Activated effector memory CD4-positive, alpha-beta T cell treated with anti-CD3 and anti-CD28 coated beads, Interleukin-2, amount 50 U/mL, for 16 hours (primary cell): ENCODE data around the gene DCBLD1.
"Not testable (repeated sequence)": the region's sequence is repeated elsewhere in the genome, so short reads cannot be mapped to it uniquely, and the experiment has no call there.

Source experiments
- DNase-seq: peaks from one replicate; pipeline ENCODE4 v3.0.0-alpha.2; 2020

DCBLD1 gene

GRCh38 chr6:117503211-117503610 is 20.7 kb downstream of the DCBLD1 start:
- no peak for DNase-seq

GRCh38 chr6:117504478-117505144 is 22.1 kb downstream of the DCBLD1 start:
- no peak for DNase-seq

- no peak for DNase-seq
Measured at GRCh38 chr6:117505311-117505710, 22.8 kb downstream of the DCBLD1 start.

GRCh38 chr6:117506180-117506835 is 23.8 kb downstream of the DCBLD1 start:
- no peak for DNase-seq

GRCh38 chr6:117506907-117507306 is 24.4 kb downstream of the DCBLD1 start:
- DNase-seq = no peak

- DNase-seq = no peak
Measured at GRCh38 chr6:117508450-117508971, 26.0 kb downstream of the DCBLD1 start.

GRCh38 chr6:117509021-117509420 is 26.5 kb downstream of the DCBLD1 start:
- no peak for DNase-seq

GRCh38 chr6:117512056-117512828 is 29.8 kb downstream of the DCBLD1 start:
- no peak for DNase-seq

GRCh38 chr6:117512987-117513573 is 30.6 kb downstream of the DCBLD1 start:
- no peak for DNase-seq

GRCh38 chr6:117513778-117514365 is 31.4 kb downstream of the DCBLD1 start:
- DNase-seq = no peak

GRCh38 chr6:117514655-117515054 is 32.2 kb downstream of the DCBLD1 start:
- no peak for DNase-seq

GRCh38 chr6:117515326-117515725 is 32.9 kb downstream of the DCBLD1 start:
- DNase-seq = no peak

- not testable (repeated sequence) for DNase-seq
Measured at GRCh38 chr6:117517995-117518394, 35.5 kb downstream of the DCBLD1 start.

- no peak for DNase-seq
Measured at GRCh38 chr6:117518870-117519269, 36.4 kb downstream of the DCBLD1 start.

GRCh38 chr6:117520603-117521395 is 38.3 kb downstream of the DCBLD1 start:
- no peak for DNase-seq

- DNase-seq = no peak
Measured at GRCh38 chr6:117521791-117522502, 39.5 kb downstream of the DCBLD1 start.

GRCh38 chr6:117525607-117526006 is 43.1 kb downstream of the DCBLD1 start:
- no peak for DNase-seq

- no peak for DNase-seq
Measured at GRCh38 chr6:117530467-117531242, 48.2 kb downstream of the DCBLD1 start.

- DNase-seq = no peak
Measured at GRCh38 chr6:117531346-117531745, 48.9 kb downstream of the DCBLD1 start.
